CD14-positive monocyte (primary cell): ENCODE data around the gene TDRD6. TPM values are rescaled to one million over a fixed set of nuclear protein-coding genes. Genes with fewer than 3 reads are reported as not detected.

ENCODE experiments used
- DNase-seq, 3 donors: peaks; one replicate each; pipeline ENCODE4 v3.0.0-alpha.2; 2011 to 2022
- H2AFZ ChIP-seq: 2 replicates; pipeline ENCODE4 v1.6.0; 2012; ENCODE audit warnings: mild to moderate bottlenecking, low read depth, low read length, inconsistent platforms; ENCODE audit not compliant: insufficient read depth, poor library complexity, severe bottlenecking
- H3K27ac ChIP-seq, 2 donors: 1 replicate in 1 of 2; 2 replicates in 1 of 2; pipeline ENCODE4 v1.5.1; 2012 to 2013; ENCODE audit warnings: low read length in 2 of 2, control low read depth in 1 of 2, inconsistent platforms in 1 of 2, low read depth in 1 of 2, mild to moderate bottlenecking in 1 of 2
- H3K27me3 ChIP-seq, 2 donors: one replicate each; pipeline versions ENCODE4 v1.6.0 to v1.6.1; 2011 to 2013; ENCODE audit warnings: low read length in 2 of 2; ENCODE audit not compliant: control insufficient read depth in 2 of 2, insufficient read depth in 2 of 2
- H3K36me3 ChIP-seq, 2 donors: replicated peaks in 1 of 2; 1 replicate in 1 of 2; 2 replicates in 1 of 2; pipeline versions ENCODE4 v1.5.1 to v1.6.1; 2012 to 2013; ENCODE audit warnings: low read length in 2 of 2, control low read depth in 1 of 2, inconsistent platforms in 1 of 2, mild to moderate bottlenecking in 1 of 2; ENCODE audit not compliant: insufficient read depth in 2 of 2, control insufficient read depth in 1 of 2
- H3K4me1 ChIP-seq, 2 donors: 1 replicate in 1 of 2; 2 replicates in 1 of 2; pipeline versions ENCODE4 v1.5.1 to v1.6.1; 2012 to 2013; ENCODE audit warnings: low read length in 2 of 2, control low read depth in 1 of 2, inconsistent platforms in 1 of 2, mild to moderate bottlenecking in 1 of 2, moderate library complexity in 1 of 2; ENCODE audit not compliant: insufficient read depth in 2 of 2, control insufficient read depth in 1 of 2
- H3K4me2 ChIP-seq: replicated peaks from 2 replicates; pipeline ENCODE3; 2012; ENCODE audit warnings: low read length, moderate library complexity, mild to moderate bottlenecking; ENCODE audit not compliant: poor library complexity, severe bottlenecking; ENCODE audit errors: extremely low read depth
- H3K4me3 ChIP-seq, 3 experiments: fragments of 200-600 bp in 1 of 3; sonication (generic) in 1 of 3; replicated peaks in 1 of 3; 1 replicate in 2 of 3; 2 replicates in 1 of 3; pipeline ENCODE4 v1.5.1; 2011 to 2013; ENCODE audit warnings: low read length in 3 of 3, mild to moderate bottlenecking in 3 of 3, control low read depth in 2 of 3, low read depth in 2 of 3, inconsistent platforms in 1 of 3, moderate library complexity in 1 of 3
- H3K79me2 ChIP-seq: 2 replicates; pipeline ENCODE4 v1.6.0; 2012; ENCODE audit warnings: mild to moderate bottlenecking, control low read depth, inconsistent platforms, low read length, moderate library complexity; ENCODE audit not compliant: insufficient read depth
- H3K9ac ChIP-seq: 2 replicates; pipeline ENCODE4 v1.6.0; 2017; ENCODE audit warnings: low read length, mild to moderate bottlenecking; ENCODE audit not compliant: insufficient read depth, poor library complexity, severe bottlenecking
- H3K9me3 ChIP-seq, 2 donors: replicated peaks in 1 of 2; 1 replicate in 1 of 2; 2 replicates in 1 of 2; pipeline versions ENCODE4 v1.5.1 to v1.6.1; 2012 to 2013; ENCODE audit warnings: low read length in 2 of 2, control low read depth in 1 of 2; ENCODE audit not compliant: control insufficient read depth in 1 of 2, insufficient read depth in 1 of 2
- H4K20me1 ChIP-seq: 2 replicates; pipeline ENCODE4 v1.6.0; 2012; ENCODE audit warnings: mild to moderate bottlenecking, low read length, control low read depth, moderate library complexity; ENCODE audit not compliant: insufficient read depth
- H3K27ac Mint-ChIP-seq, 7 donors: one replicate each; pipeline ENCODE4 v1.8.0; 2020; ENCODE audit warnings: mild to moderate bottlenecking in 7 of 7, mixed read lengths in 7 of 7, moderate library complexity in 6 of 7, inconsistent platforms in 2 of 7
- H3K27me3 Mint-ChIP-seq, 3 donors: one replicate each; pipeline ENCODE4 v1.8.0; 2021 to 2022; ENCODE audit warnings: low read depth in 3 of 3, mild to moderate bottlenecking in 3 of 3, mixed read lengths in 3 of 3, moderate library complexity in 3 of 3, inconsistent platforms in 1 of 3
- H3K36me3 Mint-ChIP-seq, 2 donors: one replicate each; pipeline ENCODE4 v1.8.0; 2020; ENCODE audit warnings: mixed read lengths in 2 of 2, inconsistent platforms in 1 of 2, mild to moderate bottlenecking in 1 of 2
- H3K4me1 Mint-ChIP-seq: one replicate; pipeline ENCODE4 v1.8.0; 2020; ENCODE audit warnings: mild to moderate bottlenecking, mixed read lengths
- H3K4me3 Mint-ChIP-seq, 2 donors: one replicate each; pipeline ENCODE4 v1.8.0; 2020; ENCODE audit warnings: mild to moderate bottlenecking in 2 of 2, mixed read lengths in 2 of 2, moderate library complexity in 1 of 2
- H3K9me3 Mint-ChIP-seq, 7 donors: one replicate each; pipeline ENCODE4 v1.8.0; 2020 to 2022; ENCODE audit warnings: mixed read lengths in 7 of 7, mild to moderate bottlenecking in 6 of 7, moderate library complexity in 6 of 7, inconsistent platforms in 2 of 7
- WGBS: methylation state at CpG from one replicate; pipeline ENCODE4 v1.1.5; 2013; ENCODE audit warnings: missing lambda C conversion rate; ENCODE audit not compliant: insufficient coverage; 5-methylcytosine and 5-hydroxymethylcytosine counted together
- intact Hi-C, 2 donors: fragments of 100-400 bp; cut with micrococcal nuclease; formaldehyde crosslinking; loops; one replicate each; pipeline versions ENCODE4 v1.15.0 to v1.15.1; 2023
- polyA plus RNA-seq, 3 donors: library from polyadenylated mRNA; depleted of rRNA in 1 of 3; unstranded in 2 of 3; stranded (reverse) in 1 of 3; fragments of 300-500 nt in 2 of 3; fragments of >200 nt in 1 of 3; fragmentation: Illumina TruSeq in 2 of 3; gene quantifications; 1 replicate in 2 of 3; 2 replicates in 1 of 3; pipeline ENCODE4 v1.2.3, GENCODE V29; 2012 to 2021
- TF ChIP-seq, protein P1 (sequence below): fragments of 200-600 bp; IDR thresholded peaks from one replicate; pipeline ENCODE4 v1.8.0; 2022; ENCODE audit warnings: antibody characterized with exemption, mild to moderate bottlenecking

The TDRD6 gene
- polyA plus RNA-seq, 3 donors: 0.29 to 0.94 TPM; not detected in 1

GRCh38 chr6:46704562-46704961, 16.9 kb downstream of the TDRD6 start:
- DNase-seq: peak; percentile 48 to 78 (median 76)
- Histone ChIP-seq H3K27ac (no peak overlapping the region), H3K4me2 (no peak overlapping the region), H3K9me3 (no peaks in the 10 kb centered on the region), H3K9ac (no peak overlapping the region), H3K4me1 (peaks cover 5 to 6% of the 10 kb centered on the region in 2 donors), H2AFZ (peak overlapping the region; percentile 15), H3K36me3 (peaks cover 16 to 23% of the 10 kb centered on the region in 2 donors), H3K4me3 (no peak overlapping the region), H3K27me3 (peaks cover 2 to 13% of the 10 kb centered on the region in 2 donors), H4K20me1 (no peaks in the 10 kb centered on the region), H3K79me2 (no peaks in the 10 kb centered on the region)
- intact Hi-C loops: loop anchor here (2.0 kb wide), 1 partner anchor 76 kb away; no protein-coding TSS in a partner anchor
- peaks cover 11% of the 10 kb centered on the region for H3K4me1 Mint-ChIP-seq
- peaks cover 3 to 7% (median 4%) of the 10 kb centered on the region in 7 donors for H3K9me3 Mint-ChIP-seq
- no CpG with 5 or more reads among the region's 3 CpGs for WGBS
- TF ChIP-seq, protein P1, sequence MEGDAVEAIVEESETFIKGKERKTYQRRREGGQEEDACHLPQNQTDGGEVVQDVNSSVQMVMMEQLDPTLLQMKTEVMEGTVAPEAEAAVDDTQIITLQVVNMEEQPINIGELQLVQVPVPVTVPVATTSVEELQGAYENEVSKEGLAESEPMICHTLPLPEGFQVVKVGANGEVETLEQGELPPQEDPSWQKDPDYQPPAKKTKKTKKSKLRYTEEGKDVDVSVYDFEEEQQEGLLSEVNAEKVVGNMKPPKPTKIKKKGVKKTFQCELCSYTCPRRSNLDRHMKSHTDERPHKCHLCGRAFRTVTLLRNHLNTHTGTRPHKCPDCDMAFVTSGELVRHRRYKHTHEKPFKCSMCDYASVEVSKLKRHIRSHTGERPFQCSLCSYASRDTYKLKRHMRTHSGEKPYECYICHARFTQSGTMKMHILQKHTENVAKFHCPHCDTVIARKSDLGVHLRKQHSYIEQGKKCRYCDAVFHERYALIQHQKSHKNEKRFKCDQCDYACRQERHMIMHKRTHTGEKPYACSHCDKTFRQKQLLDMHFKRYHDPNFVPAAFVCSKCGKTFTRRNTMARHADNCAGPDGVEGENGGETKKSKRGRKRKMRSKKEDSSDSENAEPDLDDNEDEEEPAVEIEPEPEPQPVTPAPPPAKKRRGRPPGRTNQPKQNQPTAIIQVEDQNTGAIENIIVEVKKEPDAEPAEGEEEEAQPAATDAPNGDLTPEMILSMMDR: peak; percentile 69
- H3K27me3 Mint-ChIP-seq: peaks cover 0 to 4% (median 2%) of the 10 kb centered on the region in 3 donors
- peaks cover 30 to 44% of the 10 kb centered on the region in 2 donors for H3K36me3 Mint-ChIP-seq
- no peak overlapping the region for H3K27ac Mint-ChIP-seq
- H3K4me3 Mint-ChIP-seq: peak overlapping the region in 1 of 2 donors; percentile 9

DNA sequence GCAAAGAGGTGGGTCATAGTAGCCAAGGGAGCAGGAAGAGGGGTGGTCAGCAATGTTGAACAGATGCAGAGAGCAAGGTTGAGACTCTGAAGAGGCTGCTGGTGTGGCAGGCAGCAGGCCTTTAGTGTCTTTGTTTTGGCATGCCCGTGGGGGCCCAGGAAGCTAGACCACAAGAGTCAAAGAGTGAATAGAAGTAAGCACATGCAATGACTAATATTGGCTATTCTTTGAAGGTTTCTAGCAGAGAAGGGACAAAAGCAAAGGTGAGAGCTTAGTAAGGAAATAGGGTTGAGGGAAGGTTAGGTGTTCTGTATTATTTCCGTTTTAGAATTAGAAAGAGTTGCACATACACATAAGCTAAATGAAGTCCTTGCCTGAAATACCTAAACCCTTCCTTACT, 18.8 kb downstream of the TDRD6 start:
- no peak overlapping the region for H3K4me3 Mint-ChIP-seq
- DNase-seq: no peak

More for the DNA sequence above, 18.8 kb downstream of the TDRD6 start:
- Histone ChIP-seq H3K27me3 (peaks cover 2 to 13% of the 10 kb centered on the region in 2 donors), H3K79me2 (no peaks in the 10 kb centered on the region), H3K9me3 (no peaks in the 10 kb centered on the region), H3K9ac (no peak overlapping the region), H3K4me2 (no peak overlapping the region), H3K27ac (no peak overlapping the region), H4K20me1 (no peaks in the 10 kb centered on the region), H3K4me3 (no peak overlapping the region), H3K36me3 (peaks cover 20 to 31% of the 10 kb centered on the region in 2 donors), H2AFZ (no peak overlapping the region), H3K4me1 (peaks cover 18 to 20% of the 10 kb centered on the region in 2 donors)
- H3K27me3 Mint-ChIP-seq: peaks cover 0 to 3% (median 2%) of the 10 kb centered on the region in 3 donors
- H3K27ac Mint-ChIP-seq: no peak overlapping the region
- peaks cover 41 to 60% of the 10 kb centered on the region in 2 donors for H3K36me3 Mint-ChIP-seq
- TF ChIP-seq, protein P1: no peak
- 50% methylated on average over 1 of the region's 2 CpGs for WGBS
- intact Hi-C loops: no loop called here
- peaks cover 3 to 7% (median 6%) of the 10 kb centered on the region in 7 donors for H3K9me3 Mint-ChIP-seq
- H3K4me1 Mint-ChIP-seq: peaks cover 24% of the 10 kb centered on the region
